IPS-NIHi7 (cell line): ENCODE results near the gene SCT.

ENCODE experiments used
- DNase-seq: peaks from one replicate; pipeline ENCODE4 v3.0.0; 2012; ENCODE audit warnings: mixed read lengths; ENCODE audit errors: extremely low spot score

The SCT gene

DNA sequence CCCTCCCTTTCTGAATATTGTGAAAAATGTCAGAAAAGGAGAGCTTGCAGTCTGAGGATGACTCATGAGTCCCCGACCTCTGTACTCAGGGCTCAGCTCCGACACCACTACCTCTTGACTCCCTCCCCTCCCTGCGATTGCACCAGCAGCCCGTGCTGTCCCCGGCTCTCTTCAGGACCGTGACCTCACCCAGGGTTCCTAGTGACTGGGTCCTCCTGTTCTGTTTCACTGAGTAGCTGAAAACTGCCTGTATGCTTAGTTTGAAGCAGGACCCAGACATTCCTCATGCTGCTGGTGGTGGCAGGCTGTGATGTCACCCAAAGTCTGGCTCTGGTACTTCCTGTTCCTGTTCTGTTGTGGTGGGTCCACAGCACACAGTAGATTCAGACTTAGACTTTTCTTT lies 39.0 kb downstream of the SCT start:
- no peak for DNase-seq

DNA sequence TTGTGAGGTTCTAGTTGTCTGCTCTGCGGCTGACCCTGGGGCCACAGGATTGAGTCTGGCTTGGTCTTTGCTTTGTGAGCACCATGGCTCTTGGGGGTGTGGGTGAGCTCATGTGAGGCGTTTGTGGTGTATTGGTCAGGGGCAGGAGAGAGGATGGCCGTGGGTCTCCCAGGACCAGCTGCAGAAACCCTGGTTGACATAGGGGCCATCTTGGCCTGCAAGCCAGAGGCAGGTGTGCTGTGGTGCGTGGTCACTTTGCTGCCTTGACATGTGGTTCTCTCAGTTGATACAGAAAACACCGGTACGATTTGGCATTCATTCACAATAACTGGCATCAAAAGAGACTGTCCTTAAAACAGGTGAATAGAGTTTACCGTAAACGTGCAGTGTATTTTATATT lies 39.4 kb downstream of the SCT start:
- no peak for DNase-seq

GRCh38 chr11:586376-587316 lies 40.3 kb downstream of the SCT start:
- no peak for DNase-seq

GRCh38 chr11:584287-584686 lies 42.7 kb downstream of the SCT start:
- no peak for DNase-seq

GRCh38 chr11:581752-582151 lies 45.2 kb downstream of the SCT start:
- no peak for DNase-seq

DNA sequence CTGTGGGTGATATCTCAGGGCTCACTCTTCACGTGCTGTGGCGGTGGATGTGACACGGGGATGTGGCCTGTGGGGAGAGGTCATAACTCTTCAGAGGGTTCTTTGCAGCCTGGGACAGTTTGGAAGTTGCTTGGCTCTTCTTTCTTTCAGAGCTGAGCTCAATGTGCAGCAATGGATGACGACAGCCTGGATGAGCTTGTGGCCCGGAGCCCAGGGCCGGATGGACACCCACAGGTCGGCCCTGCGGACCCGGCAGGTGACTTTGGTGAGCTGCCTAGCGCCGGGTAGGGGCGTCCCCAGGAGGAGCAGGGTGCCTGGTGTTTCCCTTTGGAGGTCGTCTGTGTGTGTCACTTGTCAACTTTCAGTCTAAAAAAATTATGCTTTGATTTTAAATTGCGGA lies 45.6 kb downstream of the SCT start:
- DNase-seq = no peak

DNA sequence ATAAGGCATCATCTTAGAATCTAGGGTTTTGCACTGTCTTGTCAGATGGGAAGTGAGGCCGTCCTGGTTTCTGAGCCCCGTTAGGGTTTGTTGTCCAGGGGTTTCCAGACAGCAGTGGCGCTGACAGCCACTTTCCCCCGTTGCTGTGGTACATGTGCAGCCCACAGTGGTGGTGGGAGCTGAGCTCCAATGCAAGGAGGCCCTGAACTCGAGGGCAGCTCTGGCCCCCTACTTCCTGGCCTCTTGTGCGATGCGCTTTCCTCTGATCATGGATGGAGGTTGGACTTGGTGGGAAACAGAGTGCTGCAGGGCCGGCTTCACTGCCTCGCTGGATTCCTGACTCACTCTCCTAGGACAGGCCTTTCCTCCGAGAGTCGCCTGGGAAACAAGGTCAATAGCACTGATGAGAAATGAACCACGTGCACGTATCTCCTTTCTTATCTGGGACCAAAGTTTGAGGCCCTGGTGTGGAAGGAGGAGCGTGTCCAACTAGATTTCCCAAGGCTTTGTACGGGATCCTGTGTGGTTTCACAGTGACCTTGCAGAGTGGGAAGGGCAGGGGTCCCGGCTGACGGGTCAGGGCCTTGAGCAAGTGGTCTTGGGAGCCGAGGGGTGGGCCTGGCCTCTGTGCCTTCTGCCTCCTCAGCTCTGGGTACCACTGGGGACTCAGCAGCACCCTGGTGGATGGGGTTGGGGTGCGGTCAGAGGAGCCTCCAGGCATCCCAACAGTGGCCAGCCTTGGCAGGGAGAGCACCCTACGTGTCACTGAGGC lies 47.0 kb downstream of the SCT start:
- DNase-seq = no peak

GRCh38 chr11:578276-579035 lies 48.5 kb downstream of the SCT start:
- DNase-seq = no peak

- no peak for DNase-seq
These were observed 49.4 kb downstream of the SCT start for GRCh38 chr11:577611-577894.

- no peak for DNase-seq
These were observed 50.0 kb downstream of the SCT start for GRCh38 chr11:576811-577610.
